ENCODE data around the gene BTG2.
"Not testable (repeated sequence)": the region's sequence is repeated elsewhere in the genome, so short reads cannot be mapped to it uniquely, and the experiment has no call there.

Gene BTG2, protein sequence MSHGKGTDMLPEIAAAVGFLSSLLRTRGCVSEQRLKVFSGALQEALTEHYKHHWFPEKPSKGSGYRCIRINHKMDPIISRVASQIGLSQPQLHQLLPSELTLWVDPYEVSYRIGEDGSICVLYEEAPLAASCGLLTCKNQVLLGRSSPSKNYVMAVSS

DNA sequence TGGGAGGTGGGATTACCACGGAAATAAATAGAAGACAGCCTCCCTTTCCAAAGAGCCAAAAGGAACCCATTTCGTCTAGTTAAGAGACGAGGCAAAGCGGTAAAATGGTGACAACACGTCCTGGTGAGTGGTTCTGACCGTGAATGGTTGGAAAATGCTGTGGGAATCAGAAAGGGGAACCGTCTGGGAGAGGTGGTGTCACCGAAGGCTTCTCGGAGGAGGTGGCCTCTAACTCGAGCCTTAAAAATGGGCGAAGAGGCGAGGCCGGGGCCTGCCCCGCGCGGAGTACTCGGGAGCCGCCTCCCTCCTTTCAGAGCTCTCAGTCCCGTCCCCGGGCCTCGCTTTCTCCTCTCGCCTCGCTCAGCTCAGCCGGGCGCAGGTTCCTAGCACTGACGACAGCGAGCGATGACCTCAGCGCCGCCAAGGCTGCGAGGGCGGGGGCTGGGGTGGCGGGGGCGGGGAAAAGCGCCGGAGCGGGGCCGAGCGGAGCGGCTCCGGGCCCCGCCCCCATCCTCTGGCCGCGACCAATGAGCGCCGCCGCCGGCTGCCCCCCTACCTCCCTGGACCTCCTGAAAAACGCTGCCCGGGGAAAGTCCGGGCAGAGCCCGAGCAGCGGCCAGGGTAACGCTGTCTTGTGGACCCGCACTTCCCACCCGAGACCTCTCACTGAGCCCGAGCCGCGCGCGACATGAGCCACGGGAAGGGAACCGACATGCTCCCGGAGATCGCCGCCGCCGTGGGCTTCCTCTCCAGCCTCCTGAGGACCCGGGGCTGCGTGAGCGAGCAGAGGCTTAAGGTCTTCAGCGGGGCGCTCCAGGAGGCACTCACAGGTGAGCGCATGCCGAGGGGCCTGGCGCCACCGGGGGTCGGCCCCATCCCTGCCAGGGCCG lies at the start of gene BTG2:
TSS of gene BTG2 (plus strand) at position 601 of the 890 bp plus-strand sequence. CDS start at position 689, 88 bp downstream.
- DNase-seq: peak; percentile 72

DNA sequence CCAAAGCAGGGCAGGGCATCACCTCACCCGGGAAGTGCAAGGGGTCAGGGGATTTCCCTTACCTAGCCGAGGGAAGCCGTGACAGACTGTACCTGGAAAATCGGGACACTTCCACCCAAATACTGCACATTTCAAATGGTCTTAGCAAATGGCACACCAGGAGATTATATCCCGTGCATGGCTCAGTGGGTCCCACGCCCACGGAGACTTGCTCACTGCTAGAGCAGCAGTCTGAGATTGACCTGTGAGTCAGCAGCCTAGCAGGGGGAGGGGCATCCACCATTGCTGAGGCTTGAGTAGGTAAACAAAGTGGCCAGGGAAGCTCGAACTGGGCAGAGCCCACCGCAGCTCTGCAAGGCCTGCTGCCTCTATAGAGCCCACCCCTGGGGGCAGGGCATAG lies 48.7 kb upstream of the BTG2 start:
- DNase-seq: not testable (repeated sequence)

DNA sequence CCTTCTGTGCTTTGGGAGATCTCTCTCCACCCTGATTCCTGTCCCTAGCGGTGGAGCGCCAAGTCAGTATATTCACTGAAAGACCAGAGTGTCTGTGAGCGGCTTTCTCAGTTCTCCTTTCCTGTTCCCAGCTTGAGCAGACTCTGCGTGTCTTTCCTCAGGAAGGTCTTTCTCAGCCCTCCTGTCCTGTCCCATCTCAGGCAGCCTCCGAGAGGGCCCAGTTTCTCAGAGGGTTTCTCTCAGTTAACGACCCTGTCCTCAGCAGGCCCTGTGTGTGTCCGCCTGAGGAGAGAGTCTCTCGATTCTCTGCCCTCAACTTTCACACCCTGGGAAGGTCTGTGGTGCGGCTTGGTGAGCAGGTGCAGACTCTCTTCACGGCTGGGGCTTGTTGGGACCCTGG lies 41.8 kb upstream of the BTG2 start:
- no peak for DNase-seq

DNA sequence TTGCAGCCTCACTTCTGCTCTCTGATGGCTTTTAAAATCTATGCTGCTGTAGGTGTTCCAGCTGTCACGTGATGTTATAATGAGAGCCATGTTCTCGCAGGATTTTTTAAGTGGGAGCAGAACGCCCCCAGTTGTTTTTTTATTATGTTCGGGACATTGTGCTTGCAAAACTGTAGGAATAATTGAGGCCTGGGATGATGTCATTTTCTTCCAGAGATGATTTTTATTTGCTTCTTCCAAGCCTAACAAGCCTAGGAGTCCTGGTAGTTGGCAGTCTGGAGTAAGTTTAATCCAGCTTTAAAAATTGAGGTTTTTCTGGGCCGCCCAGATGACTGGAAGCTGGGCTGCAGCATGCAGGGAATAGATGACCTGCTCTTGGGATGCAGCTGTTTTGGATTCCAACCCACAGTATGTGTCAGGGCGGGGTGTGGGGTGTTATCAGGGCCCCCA lies 41.2 kb upstream of the BTG2 start:
- no peak for DNase-seq

DNA sequence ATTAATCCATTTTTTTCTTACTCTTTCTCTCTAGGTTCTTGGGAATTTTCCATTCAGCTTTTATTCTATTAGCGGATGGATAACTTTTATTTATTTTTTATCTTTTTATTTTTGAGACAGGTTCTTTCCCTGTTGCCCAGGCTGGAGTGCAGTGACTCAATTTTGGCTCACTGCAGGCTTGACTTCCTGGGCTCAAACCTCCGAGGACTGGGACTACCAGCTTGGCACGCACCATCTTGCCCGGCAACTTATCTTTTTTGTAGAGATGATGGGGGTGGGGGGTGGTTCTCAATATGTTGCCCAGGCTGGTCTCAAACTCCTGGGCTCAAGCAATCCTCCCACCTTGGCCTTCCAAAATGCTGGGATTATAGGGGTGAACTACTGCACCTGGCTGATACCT lies 39.8 kb upstream of the BTG2 start:
- no peak for DNase-seq

GRCh38 chr1:203266140-203266539 lies 39.2 kb upstream of the BTG2 start:
- DNase-seq: not testable (repeated sequence)

- DNase-seq: peak; percentile 63
Measured at GRCh38 chr1:203267347-203267846, 37.9 kb upstream of the BTG2 start.

DNA sequence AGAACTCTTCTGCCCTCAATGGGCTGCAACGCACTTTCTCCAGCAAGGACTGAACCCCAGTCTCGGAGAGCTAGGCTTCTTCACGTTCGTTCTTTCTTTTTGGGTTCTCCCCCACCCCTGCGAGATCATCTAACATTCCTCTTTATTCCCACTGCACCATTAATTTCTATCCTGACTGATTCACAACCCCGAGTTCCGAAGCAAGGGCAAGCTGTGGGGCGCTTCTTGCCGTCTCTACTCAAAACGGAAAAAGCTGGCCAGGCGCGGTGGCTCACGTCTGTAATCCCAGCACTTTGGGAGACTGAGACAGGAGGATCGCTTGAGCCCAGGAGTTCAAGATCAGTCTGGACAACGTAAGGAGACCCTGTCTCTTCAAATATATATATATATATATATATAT lies 37.4 kb upstream of the BTG2 start:
- DNase-seq: no peak

DNA sequence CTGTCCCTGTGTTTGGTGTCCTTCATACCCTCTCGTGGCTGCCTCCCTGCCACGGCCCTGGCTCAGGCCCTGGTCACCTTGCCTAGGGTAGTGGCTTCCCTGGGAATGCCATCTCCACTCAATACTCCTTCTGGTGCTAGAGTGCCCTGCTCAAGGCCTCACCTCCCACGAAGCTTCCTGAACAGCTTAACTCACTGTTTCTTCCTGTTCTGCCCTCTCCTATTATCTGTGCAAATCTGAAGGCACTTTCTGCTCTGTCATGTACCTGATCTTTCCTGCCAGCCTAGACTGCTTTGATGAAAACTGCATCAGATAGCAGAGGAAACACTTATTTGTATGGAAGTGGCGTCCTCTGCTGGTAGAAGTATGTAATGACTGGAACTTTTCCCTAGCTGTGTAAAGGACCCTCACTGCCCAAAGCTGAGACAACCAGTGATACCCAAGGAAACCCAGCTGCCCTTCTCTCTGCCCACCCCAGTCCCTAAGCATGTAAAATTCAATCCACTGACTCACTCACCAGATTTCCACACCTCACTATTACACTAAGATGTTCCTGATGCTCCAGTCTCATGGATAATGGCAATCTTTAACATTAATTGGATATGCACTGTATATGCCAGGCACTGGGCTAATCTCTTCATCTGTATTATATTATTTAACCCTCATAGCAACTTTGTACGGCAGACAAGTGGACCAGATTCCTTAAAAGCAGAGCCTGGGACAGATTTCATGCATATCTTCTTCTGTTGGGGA lies 36.2 kb upstream of the BTG2 start:
- peak; percentile 67 for DNase-seq

GRCh38 chr1:203269654-203270020 lies 35.7 kb upstream of the BTG2 start:
- DNase-seq: no peak

- DNase-seq: no peak
Measured at GRCh38 chr1:203270448-203270847, 34.9 kb upstream of the BTG2 start.

- peak; percentile 66 for DNase-seq
Measured at GRCh38 chr1:203271018-203271743, 34.1 kb upstream of the BTG2 start.

GRCh38 chr1:203271962-203272632 lies 33.2 kb upstream of the BTG2 start:
- DNase-seq: no peak

- DNase-seq: no peak
Measured at GRCh38 chr1:203272633-203273205, 32.6 kb upstream of the BTG2 start.

GRCh38 chr1:203273206-203273868 lies 32.0 kb upstream of the BTG2 start:
- DNase-seq: peak; percentile 52

GRCh38 chr1:203273869-203274602 lies 31.3 kb upstream of the BTG2 start:
- no peak for DNase-seq

GRCh38 chr1:203274603-203275381 lies 30.5 kb upstream of the BTG2 start:
- no peak for DNase-seq

DNA sequence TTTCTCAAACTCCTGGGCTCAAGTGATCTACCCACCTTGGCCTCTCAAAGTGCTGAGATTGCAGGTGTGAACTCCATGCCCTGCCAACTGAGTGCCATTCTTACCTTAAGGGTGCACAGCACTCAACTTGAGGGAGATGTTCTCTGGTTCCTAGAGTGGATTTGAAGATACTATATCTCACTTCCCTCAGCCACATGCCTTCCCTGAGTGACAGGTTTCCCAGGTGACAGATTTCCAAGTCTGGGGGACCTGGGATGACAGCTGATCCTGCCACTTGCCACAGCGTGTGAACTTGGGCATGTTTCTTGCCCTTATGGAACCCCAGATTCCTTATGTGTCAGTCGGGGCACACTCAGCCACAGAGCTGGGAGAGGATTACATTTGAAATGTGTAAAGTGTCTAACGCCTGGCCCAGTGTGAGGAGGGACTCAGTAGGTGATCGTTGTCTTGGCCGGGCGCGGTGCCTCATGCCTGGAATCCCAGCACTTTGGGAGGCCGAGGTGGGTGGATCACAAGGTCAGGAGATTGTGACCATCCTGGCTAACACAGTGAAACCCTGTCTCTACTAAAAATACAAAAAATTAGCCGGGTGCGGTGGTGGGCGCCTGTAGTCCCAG lies 29.6 kb upstream of the BTG2 start:
- DNase-seq: no peak

DNA sequence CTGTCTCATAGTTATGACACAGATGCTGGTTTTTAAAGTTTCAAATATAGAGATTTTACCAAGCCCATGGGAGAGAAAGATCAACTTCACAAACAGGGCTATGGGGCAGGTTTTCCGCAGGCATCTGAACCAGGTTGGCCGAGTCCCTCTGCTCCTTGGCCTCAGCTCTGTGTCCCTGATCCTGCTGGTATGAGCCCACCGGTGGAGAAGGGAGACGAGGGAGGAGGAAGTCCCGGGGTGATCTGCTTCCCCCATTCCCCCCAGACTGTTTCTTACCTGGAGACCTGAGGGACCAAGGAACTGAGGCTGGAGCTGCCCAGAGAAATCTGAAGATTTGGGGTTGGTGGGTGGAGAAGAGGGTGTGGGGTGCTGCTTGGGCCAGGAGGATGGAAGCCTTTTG lies 28.9 kb upstream of the BTG2 start:
- DNase-seq: no peak
